Right lobe of liver (tissue), 4 donors: ENCODE data around the gene ASB16.

ENCODE experiments used
- CTCF ChIP-seq, 4 donors: fragments of 200-600 bp in 3 of 4; fragments of 450-650 bp in 1 of 4; IDR thresholded peaks; one replicate each; pipeline versions ENCODE4 v1.5.1 to v1.8.0; 2016 to 2022; ENCODE audit warnings: antibody characterized with exemption in 4 of 4, mild to moderate bottlenecking in 2 of 4
- POLR2A ChIP-seq: fragments of 450-650 bp; IDR thresholded peaks from one replicate; pipeline ENCODE4 v1.6.1; 2017; ENCODE audit warnings: antibody characterized with exemption, mild to moderate bottlenecking
- donor health status: DM: no; HTN: no; CAD: no.
- donor health status: DM: no; HTN: no; CAD: no.
- donor health status: DM: no; HTN: yes; CAD: no.

- no peak for TF ChIP-seq CTCF (IDR thresholded peaks at IDR 0.05)
- no peak for TF ChIP-seq POLR2A
These were observed 30.1 kb downstream of the ASB16 start for GRCh38 chr17:44200478-44201155.
